ENCODE data around the gene MAPK8IP1. TPM values are rescaled to one million over a fixed set of nuclear protein-coding genes. Genes with fewer than 3 reads are reported as not detected.

Gene MAPK8IP1
- total and polyA plus RNA-seq, 2 experiments from 2014 or later: 7.4 to 12.6 TPM

- Histone ChIP-seq H3K27me3 (peaks cover 30% of the 10 kb centered on the region), H3K27ac (no peak overlapping the region), H3K4me1 (ENCODE audit: low read depth) (no peaks in the 10 kb centered on the region), H3K9me3 (ENCODE audit: low read depth) (no peaks in the 10 kb centered on the region), H3K36me3 (no peaks in the 10 kb centered on the region), H3K4me3 (no peak overlapping the region)
- TF ChIP-seq CTCF (IDR thresholded peaks at IDR 0.05; ENCODE audit: low read depth, low read length): no peak
- DNase-seq (ENCODE audit: low read depth in 1 of 2, low spot score in 1 of 2): no peak
Measured at GRCh38 chr11:45886816-45887520, 1.5 kb downstream of the MAPK8IP1 start.

GRCh38 chr11:45887587-45887986 is 2.1 kb downstream of the MAPK8IP1 start:
- Histone ChIP-seq H3K9me3 (ENCODE audit: low read depth) (no peaks in the 10 kb centered on the region), H3K27me3 (peaks cover 30% of the 10 kb centered on the region), H3K27ac (no peak overlapping the region), H3K36me3 (no peaks in the 10 kb centered on the region), H3K4me1 (ENCODE audit: low read depth) (no peaks in the 10 kb centered on the region), H3K4me3 (no peak overlapping the region)
- no peak for DNase-seq (ENCODE audit: low read depth in 1 of 2, low spot score in 1 of 2)
- no peak for TF ChIP-seq CTCF (IDR thresholded peaks at IDR 0.05; ENCODE audit: low read depth, low read length)

- H3K36me3 ChIP-seq: no peaks in the 10 kb centered on the region
- H3K27ac ChIP-seq: no peak overlapping the region
- no peak overlapping the region for H3K4me3 ChIP-seq
- no peak for DNase-seq (ENCODE audit: low read depth in 1 of 2, low spot score in 1 of 2)
- TF ChIP-seq CTCF (IDR thresholded peaks at IDR 0.05; ENCODE audit: low read depth, low read length): no peak
- no peaks in the 10 kb centered on the region for H3K9me3 ChIP-seq (ENCODE audit: low read depth)
- H3K4me1 ChIP-seq (ENCODE audit: low read depth): no peaks in the 10 kb centered on the region
- H3K27me3 ChIP-seq: peaks cover 30% of the 10 kb centered on the region
Measured at GRCh38 chr11:45889555-45889954, 4.1 kb downstream of the MAPK8IP1 start.

GRCh38 chr11:45889966-45890365 is 4.5 kb downstream of the MAPK8IP1 start:
- no peak for DNase-seq (ENCODE audit: low read depth in 1 of 2, low spot score in 1 of 2)

GRCh38 chr11:45890886-45891550 is 5.6 kb downstream of the MAPK8IP1 start:
- Histone ChIP-seq H3K27me3 (peaks cover 25% of the 10 kb centered on the region), H3K36me3 (no peaks in the 10 kb centered on the region), H3K4me3 (no peak overlapping the region), H3K9me3 (ENCODE audit: low read depth) (no peaks in the 10 kb centered on the region), H3K27ac (no peak overlapping the region), H3K4me1 (ENCODE audit: low read depth) (peaks cover 2% of the 10 kb centered on the region)
- TF ChIP-seq CTCF (IDR thresholded peaks at IDR 0.05; ENCODE audit: low read depth, low read length): no peak
- no peak for DNase-seq (ENCODE audit: low read depth in 1 of 2, low spot score in 1 of 2)

More at GRCh38 chr11:45889966-45890365, 4.5 kb downstream of the MAPK8IP1 start:
- H3K27ac ChIP-seq: no peak overlapping the region
- H3K9me3 ChIP-seq (ENCODE audit: low read depth): no peaks in the 10 kb centered on the region
- no peak for TF ChIP-seq CTCF (IDR thresholded peaks at IDR 0.05; ENCODE audit: low read depth, low read length)
- no peak overlapping the region for H3K4me3 ChIP-seq
- no peaks in the 10 kb centered on the region for H3K4me1 ChIP-seq (ENCODE audit: low read depth)
- no peaks in the 10 kb centered on the region for H3K36me3 ChIP-seq
- peaks cover 30% of the 10 kb centered on the region for H3K27me3 ChIP-seq
